NK-92 treated with Interleukin-12 subunit alpha and Interleukin-12 subunit beta, amount 100 ng/mL, for 24 hours (cell line): ENCODE results near the gene LRFN2.

Experiments
- DNase-seq: peaks from one replicate; lab custom pipeline; 2025; lab: John Stamatoyannopoulos, UW

LRFN2 gene

GRCh38 chr6:40436685-40437604 is 150.2 kb downstream of the LRFN2 start:
- DNase-seq = peak; percentile 42

- no peak for DNase-seq
Observed at GRCh38 chr6:40432982-40433381, 154.2 kb downstream of the LRFN2 start.

GRCh38 chr6:40431706-40432105 is 155.5 kb downstream of the LRFN2 start:
- no peak for DNase-seq

- DNase-seq = no peak
Observed at GRCh38 chr6:40427196-40427595, 160.0 kb downstream of the LRFN2 start.

GRCh38 chr6:40426346-40427066 is 160.7 kb downstream of the LRFN2 start:
- DNase-seq = no peak

- no peak for DNase-seq
Observed at GRCh38 chr6:40425192-40425919, 161.8 kb downstream of the LRFN2 start.

- DNase-seq = no peak
Observed at GRCh38 chr6:40422046-40422445, 165.1 kb downstream of the LRFN2 start.

GRCh38 chr6:40419946-40420728 is 167.0 kb downstream of the LRFN2 start:
- no peak for DNase-seq

GRCh38 chr6:40419377-40419776 is 167.8 kb downstream of the LRFN2 start:
- DNase-seq = no peak

GRCh38 chr6:40417031-40417430 is 170.1 kb downstream of the LRFN2 start:
- no peak for DNase-seq

GRCh38 chr6:40414617-40415016 is 172.5 kb downstream of the LRFN2 start:
- DNase-seq = no peak

- DNase-seq = peak; percentile 25
Observed at GRCh38 chr6:40413239-40413638, 173.9 kb downstream of the LRFN2 start.

- no peak for DNase-seq
Observed at GRCh38 chr6:40411881-40412280, 175.3 kb downstream of the LRFN2 start.

GRCh38 chr6:40410821-40411220 is 176.3 kb downstream of the LRFN2 start:
- no peak for DNase-seq

- DNase-seq = no peak
Observed at GRCh38 chr6:40409716-40410397, 177.3 kb downstream of the LRFN2 start.

GRCh38 chr6:40408786-40409542 is 178.2 kb downstream of the LRFN2 start:
- DNase-seq = peak; percentile 38

- DNase-seq = no peak
Observed at GRCh38 chr6:40407239-40407638, 179.9 kb downstream of the LRFN2 start.

GRCh38 chr6:40406175-40406574 is 181.0 kb downstream of the LRFN2 start:
- no peak for DNase-seq

GRCh38 chr6:40400738-40401137 is 186.4 kb downstream of the LRFN2 start:
- peak; percentile 25 for DNase-seq

GRCh38 chr6:40399888-40400457 is 187.2 kb downstream of the LRFN2 start:
- DNase-seq = no peak
